ENCODE results near the gene MRPS21. TPM values are rescaled to one million over a fixed set of nuclear protein-coding genes. Genes with fewer than 3 reads are reported as not detected.
"Not testable (repeated sequence)": the region's sequence is repeated elsewhere in the genome, so short reads cannot be mapped to it uniquely, and the experiment has no call there.

Gene MRPS21
- total RNA-seq, 3 donors from 2014 or later (not counting 1 experiment from before 2014, with no cell fraction given): 40.9 to 50.9 (median 42.2) TPM

- H3K9me3 ChIP-seq (ENCODE audit: control insufficient read depth, insufficient read depth, low read length): no peaks in the 10 kb centered on the region
- H3K4me3 ChIP-seq (ENCODE audit: low read length): no peak overlapping the region
- no peaks in the 10 kb centered on the region for H3K27me3 Mint-ChIP-seq (ENCODE audit: low read depth in 2 of 2)
- TF ChIP-seq CTCF (IDR thresholded peaks at IDR 0.05): no peak
- no peaks in the 10 kb centered on the region for H3K4me1 ChIP-seq (ENCODE audit: control insufficient read depth, insufficient read depth, low read length)
- intact Hi-C loops (cut with micrococcal nuclease): no loop called here
- peak overlapping the region in 1 of 2 donors; percentile 6 for H3K27ac Mint-ChIP-seq
- DNase-seq (no peak), ATAC-seq (no peak)
- H3K36me3 Mint-ChIP-seq: no peaks in the 10 kb centered on the region
- no peaks in the 10 kb centered on the region for H3K27me3 ChIP-seq (ENCODE audit: control insufficient read depth, insufficient read depth, low read length)
- no peak overlapping the region for H3K4me3 Mint-ChIP-seq
- no peak overlapping the region for H3K27ac ChIP-seq (ENCODE audit: low read length)
- peaks cover 0 to 6% of the 10 kb centered on the region in 2 donors for H3K4me1 Mint-ChIP-seq
- 95% methylated on average over 6 of the region's 6 CpGs for WGBS (ENCODE audit: insufficient coverage)
- no peaks in the 10 kb centered on the region for H3K9me3 Mint-ChIP-seq
- H3K36me3 ChIP-seq (ENCODE audit: control insufficient read depth, insufficient read depth, low read length): peaks cover 32% of the 10 kb centered on the region
Measured at GRCh38 chr1:150302338-150302737, 8.7 kb downstream of the MRPS21 start.

GRCh38 chr1:150302902-150303301, 9.2 kb downstream of the MRPS21 start:
- intact Hi-C loops (cut with micrococcal nuclease): no loop called here
- H3K4me1 Mint-ChIP-seq: peaks cover 0 to 6% of the 10 kb centered on the region in 2 donors

GRCh38 chr1:150308585-150308984, 14.9 kb downstream of the MRPS21 start:
- H3K27ac Mint-ChIP-seq; H3K27ac ChIP-seq (ENCODE audit: low read length); DNase-seq; H3K36me3 Mint-ChIP-seq; H3K4me1 ChIP-seq (ENCODE audit: control insufficient read depth, insufficient read depth, low read length); H3K9me3 ChIP-seq (ENCODE audit: control insufficient read depth, insufficient read depth, low read length); intact Hi-C loops (cut with micrococcal nuclease); H3K4me3 Mint-ChIP-seq; H3K27me3 Mint-ChIP-seq (ENCODE audit: low read depth in 2 of 2); H3K9me3 Mint-ChIP-seq; H3K4me1 Mint-ChIP-seq; H3K27me3 ChIP-seq (ENCODE audit: control insufficient read depth, insufficient read depth, low read length); ATAC-seq; H3K4me3 ChIP-seq (ENCODE audit: low read length): not testable (repeated sequence)
- WGBS (ENCODE audit: insufficient coverage): 96% methylated on average over 7 of the region's 9 CpGs
- peaks cover 10% of the 10 kb centered on the region for H3K36me3 ChIP-seq (ENCODE audit: control insufficient read depth, insufficient read depth, low read length)

More at GRCh38 chr1:150302902-150303301, 9.2 kb downstream of the MRPS21 start:
- WGBS (ENCODE audit: insufficient coverage): 94% methylated on average over 2 of the region's 2 CpGs
- no peak for ATAC-seq
- no peaks in the 10 kb centered on the region for H3K27me3 Mint-ChIP-seq (ENCODE audit: low read depth in 2 of 2)
- no peaks in the 10 kb centered on the region for H3K27me3 ChIP-seq (ENCODE audit: control insufficient read depth, insufficient read depth, low read length)
- H3K9me3 ChIP-seq (ENCODE audit: control insufficient read depth, insufficient read depth, low read length): no peaks in the 10 kb centered on the region
- H3K4me3 ChIP-seq (ENCODE audit: low read length): no peak overlapping the region
- peaks cover 33% of the 10 kb centered on the region for H3K36me3 ChIP-seq (ENCODE audit: control insufficient read depth, insufficient read depth, low read length)
- H3K27ac ChIP-seq (ENCODE audit: low read length): no peak overlapping the region
- no peaks in the 10 kb centered on the region for H3K4me1 ChIP-seq (ENCODE audit: control insufficient read depth, insufficient read depth, low read length)
- H3K27ac Mint-ChIP-seq: peak overlapping the region in 1 of 2 donors; percentile 9
- H3K9me3 Mint-ChIP-seq: no peaks in the 10 kb centered on the region
- no peak for DNase-seq
- no peaks in the 10 kb centered on the region for H3K36me3 Mint-ChIP-seq
- no peak for TF ChIP-seq CTCF (IDR thresholded peaks at IDR 0.05)
- no peak overlapping the region for H3K4me3 Mint-ChIP-seq

DNA sequence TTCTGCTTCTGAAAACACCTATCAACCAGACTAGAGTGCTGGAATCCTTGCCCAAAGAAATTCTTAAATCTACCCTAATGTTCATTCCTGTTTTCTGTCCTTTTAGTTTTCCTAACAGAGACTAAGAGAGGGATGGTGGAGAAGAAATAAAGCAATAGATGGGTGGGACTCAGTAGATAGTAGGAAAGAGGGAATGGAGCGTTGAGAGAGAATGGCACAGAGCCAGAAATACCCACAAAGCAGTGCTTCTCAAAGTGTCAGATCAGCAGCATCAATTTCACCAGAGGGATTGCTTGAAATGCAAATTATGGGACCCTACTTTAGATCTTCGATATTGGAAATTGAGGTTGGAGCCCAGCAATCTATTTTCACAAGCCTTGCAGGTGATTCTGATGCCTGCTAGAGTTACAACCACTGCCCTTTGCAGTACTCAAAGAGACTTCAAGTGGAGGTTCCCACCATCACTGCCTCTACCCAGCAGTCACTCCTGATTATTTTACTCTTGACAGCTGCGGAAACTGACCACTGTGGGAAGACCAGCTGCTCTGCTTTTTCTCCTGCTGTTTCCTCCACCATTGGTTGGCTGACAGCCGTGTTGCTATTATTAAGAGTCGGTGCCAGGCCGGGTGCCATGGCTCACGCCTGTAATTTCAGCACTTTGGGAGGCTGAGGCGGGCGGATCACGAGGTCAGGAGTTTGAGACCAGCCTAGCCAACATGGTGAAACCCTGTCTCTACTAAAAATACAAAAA, 16.3 kb downstream of the MRPS21 start:
- no peak overlapping the region for H3K4me3 Mint-ChIP-seq
- ATAC-seq: no peak
- no peaks in the 10 kb centered on the region for H3K27me3 ChIP-seq (ENCODE audit: control insufficient read depth, insufficient read depth, low read length)
- H3K27me3 Mint-ChIP-seq (ENCODE audit: low read depth in 2 of 2): peaks cover 0 to 4% of the 10 kb centered on the region in 2 donors
- intact Hi-C loops (cut with micrococcal nuclease): no loop called here
- H3K36me3 Mint-ChIP-seq: no peaks in the 10 kb centered on the region
- no peaks in the 10 kb centered on the region for H3K9me3 ChIP-seq (ENCODE audit: control insufficient read depth, insufficient read depth, low read length)
- no peaks in the 10 kb centered on the region for H3K9me3 Mint-ChIP-seq
- no peak overlapping the region for H3K27ac Mint-ChIP-seq
- H3K4me1 ChIP-seq (ENCODE audit: control insufficient read depth, insufficient read depth, low read length): no peaks in the 10 kb centered on the region
- TF ChIP-seq CTCF (IDR thresholded peaks at IDR 0.05): no peak
- DNase-seq: no peak
- H3K27ac ChIP-seq (ENCODE audit: low read length): no peak overlapping the region
- WGBS (ENCODE audit: insufficient coverage): 87% methylated on average over 10 of the region's 10 CpGs
- H3K4me1 Mint-ChIP-seq: no peaks in the 10 kb centered on the region
- peaks cover 8% of the 10 kb centered on the region for H3K36me3 ChIP-seq (ENCODE audit: control insufficient read depth, insufficient read depth, low read length)
- no peak overlapping the region for H3K4me3 ChIP-seq (ENCODE audit: low read length)
